ENCODE results near the gene CCDC89.
A peak's percentile ranks its signal among the peaks of the same experiment; 100 is the strongest.

CCDC89 gene

DNA sequence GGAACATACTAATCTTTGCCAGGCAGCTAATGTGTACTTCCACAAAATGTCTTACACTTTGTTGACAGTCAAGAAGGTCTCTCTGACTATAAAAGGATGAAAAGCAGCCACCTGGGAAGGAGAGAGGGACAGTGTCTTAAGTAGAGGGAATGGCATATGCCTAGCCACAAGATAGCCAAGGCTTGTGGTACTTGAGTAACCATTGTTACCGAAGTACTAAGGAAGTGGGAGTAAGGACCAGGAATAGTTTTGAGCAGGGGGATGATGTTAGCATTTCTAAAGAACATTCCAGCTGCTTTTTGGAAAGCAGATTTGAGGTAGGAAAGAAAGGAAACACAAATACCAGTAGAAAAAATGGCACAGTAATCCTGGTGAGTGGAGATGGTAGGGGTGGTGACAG lies 34.9 kb downstream of the CCDC89 start:
- no peak for DNase-seq

DNA sequence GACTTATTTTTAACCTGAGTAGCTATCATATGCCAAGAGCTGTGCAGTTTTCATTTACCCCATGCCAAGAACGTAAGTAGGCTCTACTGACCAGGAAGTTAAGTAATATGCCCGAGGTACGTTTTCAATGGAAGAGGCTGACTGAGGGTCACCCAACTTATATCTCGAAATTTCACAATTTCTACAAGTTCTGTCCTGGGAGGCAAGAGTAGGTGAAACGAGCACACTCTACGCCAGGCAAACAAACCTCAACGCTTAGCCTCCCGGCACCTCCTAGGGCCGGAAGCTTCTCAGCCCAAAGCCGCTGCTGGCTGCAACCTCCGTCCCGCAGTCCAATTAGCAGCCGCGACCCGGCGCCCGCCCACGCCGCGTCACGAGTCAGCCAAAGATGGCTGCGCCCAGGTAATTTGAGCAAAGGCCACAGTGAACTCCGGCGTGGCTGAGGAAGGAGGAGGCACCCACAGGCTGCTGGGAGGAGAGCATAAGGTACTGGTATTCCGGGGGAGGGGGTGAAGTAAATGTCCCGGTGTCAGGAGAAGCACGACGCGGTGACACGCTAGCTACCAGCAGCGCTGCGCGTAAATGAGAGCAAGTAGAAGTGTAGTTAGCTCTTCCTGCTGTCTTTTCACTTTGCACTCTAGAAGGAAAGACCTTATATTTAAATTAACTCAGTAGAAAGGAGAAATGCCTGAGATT lies 38.2 kb downstream of the CCDC89 start, which contains the start of gene TMEM126A:
Gene TMEM126A, plus strand, starts transcription at position 364 of the 696 bp plus-strand sequence. CDS start 2,289 bp downstream, outside the sequence.
- peak; percentile 94 for DNase-seq

DNA sequence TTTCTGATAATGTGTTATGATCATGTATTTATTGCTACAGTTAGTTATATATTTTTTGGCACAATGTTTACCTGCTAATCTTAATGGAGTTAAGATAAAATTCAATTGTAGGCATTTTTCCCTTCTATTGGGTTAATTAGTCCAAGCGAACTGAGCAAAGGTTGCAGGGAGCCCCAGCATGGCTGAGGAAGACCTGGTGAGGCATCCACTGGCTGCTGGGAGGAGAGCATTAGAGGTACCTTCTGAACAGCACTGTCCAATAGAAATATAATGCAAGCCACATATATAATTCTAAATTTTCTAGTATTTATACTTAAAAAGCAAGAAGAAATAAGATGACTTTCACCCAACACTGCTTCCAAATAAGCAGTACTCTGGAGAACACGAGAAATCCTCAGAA lies 38.9 kb downstream of the CCDC89 start:
- DNase-seq, result no peak

DNA sequence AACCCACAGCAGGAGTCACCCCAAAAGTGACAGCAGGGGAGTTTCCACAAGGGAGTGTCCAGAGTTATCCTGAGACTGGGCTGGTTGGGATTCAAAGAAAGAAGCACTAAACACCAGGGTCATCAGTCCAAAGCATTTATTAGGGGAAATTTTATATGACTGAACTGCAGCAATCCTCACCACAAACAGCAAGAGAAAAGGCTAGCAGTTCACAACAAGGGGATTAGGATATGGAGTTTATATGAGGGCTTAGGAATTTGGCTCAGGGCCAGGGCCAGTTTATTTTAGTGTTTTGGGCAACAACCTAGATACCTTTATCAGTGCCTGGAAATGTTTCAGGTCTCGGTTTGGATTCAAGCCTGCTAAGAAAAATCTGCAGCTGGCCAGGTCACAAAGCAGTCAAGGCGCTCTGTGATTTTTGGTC lies 42.8 kb downstream of the CCDC89 start:
- DNase-seq, result no peak

DNA sequence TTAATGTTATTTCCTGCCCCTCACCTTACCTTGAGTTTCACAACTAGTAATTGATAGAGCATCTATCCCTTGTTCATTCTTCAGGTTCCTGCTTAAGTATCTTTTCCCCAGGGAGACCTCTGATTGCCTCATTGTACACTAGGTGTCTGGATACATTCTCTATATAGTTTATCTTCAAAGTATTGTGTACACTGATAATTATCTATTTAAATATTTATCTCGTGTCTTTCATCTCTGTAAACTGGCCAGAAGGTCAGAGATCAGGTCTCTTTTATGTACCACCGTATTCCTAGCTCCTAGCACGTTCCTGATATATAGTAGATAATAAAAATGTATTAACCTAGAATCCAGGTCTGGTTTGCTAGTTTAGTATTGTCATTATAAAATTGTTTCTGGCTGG lies 51.2 kb downstream of the CCDC89 start:
- DNase-seq, result no peak

All from activated CD4-positive, alpha-beta T cell treated with anti-CD3 and anti-CD28 coated beads, Interleukin-2, amount 50 U/mL, for 16 hours (primary cell).